Heart left ventricle (tissue), 16 donors: Measurements from ENCODE around the gene NHSL2. TPM values are rescaled to one million over a fixed set of nuclear protein-coding genes. Genes with fewer than 3 reads are reported as not detected.
A peak's percentile ranks its signal among the peaks of the same experiment; 100 is the strongest.

Experiments
- ATAC-seq, 4 donors: fragments of 200-7000 bp; cut with Tn5 transposase; one replicate each; pipeline ENCODE4 v1.9.1; 2020 to 2022; ENCODE audit warnings: moderate library complexity in 4 of 4, mild to moderate bottlenecking in 3 of 4, moderate number of reproducible peaks in 1 of 4
- DNase-seq, 5 donors: peaks; one replicate each; pipeline ENCODE4 v3.0.0-alpha.2; 2020
- H3K27ac ChIP-seq, 12 donors: fragments of 200-600 bp; sonication (generic) in 4 of 12; one replicate each; pipeline versions ENCODE4 v1.5.0 to v1.8.0; 2016 to 2022; ENCODE audit warnings: mild to moderate bottlenecking in 2 of 12
- H3K27me3 ChIP-seq, 9 donors: fragments of 200-600 bp; sonication (generic) in 2 of 9; one replicate each; pipeline versions ENCODE4 v1.5.1 to v1.8.0; 2016 to 2022; ENCODE audit warnings: mild to moderate bottlenecking in 3 of 9
- H3K36me3 ChIP-seq, 9 donors: fragments of 200-600 bp; sonication (generic) in 2 of 9; one replicate each; pipeline versions ENCODE4 v1.5.0 to v1.8.0; 2018 to 2022; ENCODE audit warnings: mild to moderate bottlenecking in 2 of 9
- H3K4me1 ChIP-seq, 12 donors: fragments of 200-600 bp; sonication (generic) in 4 of 12; one replicate each; pipeline versions ENCODE4 v1.5.0 to v1.8.0; 2016 to 2022; ENCODE audit warnings: mild to moderate bottlenecking in 3 of 12
- H3K4me3 ChIP-seq, 12 donors: fragments of 200-600 bp; sonication (generic) in 4 of 12; one replicate each; pipeline versions ENCODE4 v1.5.0 to v1.8.0; 2017 to 2022; ENCODE audit warnings: mild to moderate bottlenecking in 9 of 12, moderate library complexity in 4 of 12
- H3K9me3 ChIP-seq, 12 donors: fragments of 200-600 bp; sonication (generic) in 4 of 12; one replicate each; pipeline versions ENCODE4 v1.5.0 to v1.8.0; 2016 to 2022; ENCODE audit warnings: mild to moderate bottlenecking in 1 of 12
- POLR2A ChIP-seq, 2 donors: fragments of 450-650 bp; IDR thresholded peaks; one replicate each; pipeline ENCODE4 v1.6.1; 2017; ENCODE audit warnings: antibody characterized with exemption in 2 of 2, mild to moderate bottlenecking in 2 of 2, moderate library complexity in 2 of 2
- WGBS, 4 donors: extraction: QIAGEN DNeasy Blood & Tissue Kit in 2 of 4; methylation state at CpG; one replicate each; pipeline versions ENCODE4 v1.1.5 to v1.1.7; 2013 to 2018; 5-methylcytosine and 5-hydroxymethylcytosine counted together
- intact Hi-C, 10 donors: fragments of 100-400 bp; cut with DNase I; formaldehyde crosslinking; loops; one replicate each; pipeline versions ENCODE4 v1.11.1 to v1.14.2; 2022
- polyA plus RNA-seq, 2 donors: library from polyadenylated mRNA; stranded (reverse); fragments of 200-250 nt; gene quantifications; one replicate each; pipeline ENCODE4 v1.2.3, GENCODE V29; 2013
- total RNA-seq, 9 donors: library from RNA; depleted of rRNA in 2 of 9; stranded (reverse); fragments of >200 nt in 2 of 9; fragmentation: NEBNext Ultra II Directional in 3 of 9; extraction: Animal tissue kit (Norgen Biotek cat#: 25700) in 3 of 9; gene quantifications; one replicate each; pipeline versions ENCODE4 v1.1.0 to v1.2.4, GENCODE V29; 2016 to 2023
- TF ChIP-seq, protein P1 (sequence below), 12 donors: fragments of 200-600 bp; sonication (generic) in 4 of 12; IDR thresholded peaks; one replicate each; pipeline versions ENCODE4 v1.5.0 to v1.8.0; 2018 to 2022; ENCODE audit warnings: antibody characterized with exemption in 12 of 12, mild to moderate bottlenecking in 5 of 12
- donor health status: ischemic (EF 13 %, LVEDD 7.1; RV severe dilation, severe dysfunction).
- donor health status: healthy with polysubstance abuse.
- donor health status: DM: no; HTN: yes; CAD: no.
- donor health status: DM: no; HTN: no; CAD: no.
- donor health status: ischemic (EF 25% LVEDD 6.9; RV normal size, moderate dysfunction).
- donor health status: ischemic (EF 25% LVEDD 5.7; RV mildly dilated, moderate dysfunction).
- donor health status: healthy.
- donor health status: DM: yes; HTN: yes; CAD: no.
- donor health status: ischemic (EF 35%, LVEDD 5.7; RV mildly dilated, moderate dysfunction).
- donor health status: nonischemic (EF 11% LVEDD 7.7; RV severe dilation, severe dysfunction).
- donor health status: DM: yes; HTN: yes; CAD: no.
- donor health status: PGD.
- donor health status: ischemic (EF 29% LVEDD 5.4; RV normal size, mild dysfunction).
- donor health status: nonischemic (EF 23%, LVEDD 6.1; RV moderate dilation, normal function).

Gene NHSL2
- total and polyA plus RNA-seq, 11 donors: 1.8 to 14.0 (median 5.8) TPM

GRCh38 chrX:71913156-71913950 lies 2.7 kb downstream of the NHSL2 start:
- WGBS, 4 donors: 81 to 96% (median 92%) methylated on average over 6 of the region's 6 CpGs
- H3K36me3 ChIP-seq: no peaks in the 10 kb centered on the region
- intact Hi-C loops: loop anchor here in 2 of 10 donors (5.0 to 10.0 kb wide), 2 partner anchors 211 to 214 kb away; no protein-coding TSS in a partner anchor

GRCh38 chrX:71917621-71918343 lies 7.1 kb downstream of the NHSL2 start:
- Histone ChIP-seq H3K4me1 (no peaks in the 10 kb centered on the region), H3K4me3 (no peak overlapping the region), H3K27me3 (peaks cover 0 to 54% (median 0%) of the 10 kb centered on the region in 9 donors), H3K27ac (no peak overlapping the region), H3K9me3 (no peaks in the 10 kb centered on the region), H3K36me3 (no peaks in the 10 kb centered on the region)
- no peak for TF ChIP-seq POLR2A (IDR thresholded peaks at IDR 0.05)
- TF ChIP-seq, protein P1, sequence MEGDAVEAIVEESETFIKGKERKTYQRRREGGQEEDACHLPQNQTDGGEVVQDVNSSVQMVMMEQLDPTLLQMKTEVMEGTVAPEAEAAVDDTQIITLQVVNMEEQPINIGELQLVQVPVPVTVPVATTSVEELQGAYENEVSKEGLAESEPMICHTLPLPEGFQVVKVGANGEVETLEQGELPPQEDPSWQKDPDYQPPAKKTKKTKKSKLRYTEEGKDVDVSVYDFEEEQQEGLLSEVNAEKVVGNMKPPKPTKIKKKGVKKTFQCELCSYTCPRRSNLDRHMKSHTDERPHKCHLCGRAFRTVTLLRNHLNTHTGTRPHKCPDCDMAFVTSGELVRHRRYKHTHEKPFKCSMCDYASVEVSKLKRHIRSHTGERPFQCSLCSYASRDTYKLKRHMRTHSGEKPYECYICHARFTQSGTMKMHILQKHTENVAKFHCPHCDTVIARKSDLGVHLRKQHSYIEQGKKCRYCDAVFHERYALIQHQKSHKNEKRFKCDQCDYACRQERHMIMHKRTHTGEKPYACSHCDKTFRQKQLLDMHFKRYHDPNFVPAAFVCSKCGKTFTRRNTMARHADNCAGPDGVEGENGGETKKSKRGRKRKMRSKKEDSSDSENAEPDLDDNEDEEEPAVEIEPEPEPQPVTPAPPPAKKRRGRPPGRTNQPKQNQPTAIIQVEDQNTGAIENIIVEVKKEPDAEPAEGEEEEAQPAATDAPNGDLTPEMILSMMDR (IDR thresholded peaks at IDR 0.05): no peak
- intact Hi-C loops: loop anchor here in 1 of 10 donors (10.0 kb wide), 1 partner anchor 207 kb away; no protein-coding TSS in a partner anchor
- DNase-seq: no peak
- ATAC-seq: peak in 1 of 4 donors; percentile 34
- 52 to 64% (median 58%) methylated on average over 9 of the region's 9 CpGs for WGBS, 4 donors

More at GRCh38 chrX:71913156-71913950, 2.7 kb downstream of the NHSL2 start:
- ATAC-seq: no peak
- no peak for TF ChIP-seq POLR2A (IDR thresholded peaks at IDR 0.05)
- TF ChIP-seq, protein P1 (IDR thresholded peaks at IDR 0.05): no peak
- Histone ChIP-seq H3K4me3 (no peak overlapping the region), H3K9me3 (no peaks in the 10 kb centered on the region), H3K27me3 (peaks cover 0 to 79% (median 4%) of the 10 kb centered on the region in 9 donors), H3K4me1 (peaks cover 0 to 10% (median 0%) of the 10 kb centered on the region in 12 donors), H3K27ac (no peak overlapping the region)
- no peak for DNase-seq

GRCh38 chrX:71919431-71919830 lies 8.8 kb downstream of the NHSL2 start:
- DNase-seq (no peak), ATAC-seq (no peak)
- Histone ChIP-seq H3K36me3 (no peaks in the 10 kb centered on the region), H3K4me3 (no peak overlapping the region), H3K27me3 (peaks cover 0 to 45% (median 0%) of the 10 kb centered on the region in 9 donors), H3K27ac (peak overlapping the region in 1 of 12 donors; percentile 25), H3K4me1 (no peaks in the 10 kb centered on the region), H3K9me3 (no peaks in the 10 kb centered on the region)
- TF ChIP-seq, protein P1 (IDR thresholded peaks at IDR 0.05): no peak
- no peak for TF ChIP-seq POLR2A (IDR thresholded peaks at IDR 0.05)
- WGBS, 4 donors: 57 to 66% (median 62%) methylated on average over 5 of the region's 5 CpGs
- intact Hi-C loops: loop anchor here in 1 of 10 donors (10.0 kb wide), 1 partner anchor 205 kb away; no protein-coding TSS in a partner anchor

GRCh38 chrX:71919886-71920285 lies 9.2 kb downstream of the NHSL2 start:
- 84 to 97% (median 92%) methylated on average over 4 of the region's 4 CpGs for WGBS, 4 donors
- ATAC-seq (no peak), DNase-seq (no peak)
- H3K9me3 ChIP-seq: no peaks in the 10 kb centered on the region
- no peak for TF ChIP-seq POLR2A (IDR thresholded peaks at IDR 0.05)
- TF ChIP-seq, protein P1 (IDR thresholded peaks at IDR 0.05): no peak
- H3K27me3 ChIP-seq: peaks cover 0 to 41% (median 0%) of the 10 kb centered on the region in 9 donors
- intact Hi-C loops: loop anchor here in 1 of 10 donors (10.0 kb wide), 1 partner anchor 205 kb away; no protein-coding TSS in a partner anchor
- no peak overlapping the region for H3K4me3 ChIP-seq
- H3K27ac ChIP-seq: peak overlapping the region in 1 of 12 donors; percentile 25
- no peaks in the 10 kb centered on the region for H3K36me3 ChIP-seq
- H3K4me1 ChIP-seq: no peaks in the 10 kb centered on the region
